ENCODE measurements around the gene DEK. TPM values are rescaled to one million over a fixed set of nuclear protein-coding genes. Genes with fewer than 3 reads are reported as not detected.

The DEK gene
- total and polyA plus RNA-seq, 9 donors: 54.1 to 143 (median 78.9) TPM

DNA sequence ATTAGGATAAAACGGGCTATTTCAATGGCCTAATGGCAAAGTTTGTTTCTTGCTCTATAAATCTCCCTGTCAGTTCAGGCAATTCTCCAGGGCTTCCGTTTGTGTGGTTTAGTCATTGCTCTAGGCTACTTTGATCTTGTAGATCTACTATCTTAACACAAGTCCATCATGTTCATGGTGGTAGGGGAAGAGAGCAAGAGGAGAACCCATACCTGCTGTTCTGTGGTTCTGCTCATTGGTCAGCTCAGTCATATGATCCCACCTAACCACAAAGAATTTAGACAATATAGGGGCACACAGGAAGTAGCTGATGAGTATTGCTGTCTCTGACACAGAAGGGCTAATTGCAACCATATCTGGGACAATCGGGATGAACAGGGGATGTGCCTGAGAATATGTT is 4.9 kb upstream of the DEK start:
- no peak for TF ChIP-seq EP300 (IDR thresholded peaks at IDR 0.05)
- no peak for TF ChIP-seq POLR2A (IDR thresholded peaks at IDR 0.05)
- TF ChIP-seq, protein P1, sequence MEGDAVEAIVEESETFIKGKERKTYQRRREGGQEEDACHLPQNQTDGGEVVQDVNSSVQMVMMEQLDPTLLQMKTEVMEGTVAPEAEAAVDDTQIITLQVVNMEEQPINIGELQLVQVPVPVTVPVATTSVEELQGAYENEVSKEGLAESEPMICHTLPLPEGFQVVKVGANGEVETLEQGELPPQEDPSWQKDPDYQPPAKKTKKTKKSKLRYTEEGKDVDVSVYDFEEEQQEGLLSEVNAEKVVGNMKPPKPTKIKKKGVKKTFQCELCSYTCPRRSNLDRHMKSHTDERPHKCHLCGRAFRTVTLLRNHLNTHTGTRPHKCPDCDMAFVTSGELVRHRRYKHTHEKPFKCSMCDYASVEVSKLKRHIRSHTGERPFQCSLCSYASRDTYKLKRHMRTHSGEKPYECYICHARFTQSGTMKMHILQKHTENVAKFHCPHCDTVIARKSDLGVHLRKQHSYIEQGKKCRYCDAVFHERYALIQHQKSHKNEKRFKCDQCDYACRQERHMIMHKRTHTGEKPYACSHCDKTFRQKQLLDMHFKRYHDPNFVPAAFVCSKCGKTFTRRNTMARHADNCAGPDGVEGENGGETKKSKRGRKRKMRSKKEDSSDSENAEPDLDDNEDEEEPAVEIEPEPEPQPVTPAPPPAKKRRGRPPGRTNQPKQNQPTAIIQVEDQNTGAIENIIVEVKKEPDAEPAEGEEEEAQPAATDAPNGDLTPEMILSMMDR (IDR thresholded peaks at IDR 0.05): no peak
- Histone ChIP-seq H3K27ac (no peak overlapping the region), H3K27me3 (no peaks in the 10 kb centered on the region), H3K36me3 (no peaks in the 10 kb centered on the region), H3K4me1 (ENCODE audit: insufficient read depth) (no peaks in the 10 kb centered on the region), H3K4me3 (no peak overlapping the region), H3K9me3 (no peaks in the 10 kb centered on the region)
- WGBS, 3 donors: 14 to 24% (median 17%) methylated on average over 3 of the region's 3 CpGs
- intact Hi-C loops (cut with DNase I): loop anchor here in 1 of 4 donors (10.0 kb wide), 1 partner anchor 114 kb away; the partner anchor contains the start of genes KDM1B and TPMT
- no peak for DNase-seq

DNA sequence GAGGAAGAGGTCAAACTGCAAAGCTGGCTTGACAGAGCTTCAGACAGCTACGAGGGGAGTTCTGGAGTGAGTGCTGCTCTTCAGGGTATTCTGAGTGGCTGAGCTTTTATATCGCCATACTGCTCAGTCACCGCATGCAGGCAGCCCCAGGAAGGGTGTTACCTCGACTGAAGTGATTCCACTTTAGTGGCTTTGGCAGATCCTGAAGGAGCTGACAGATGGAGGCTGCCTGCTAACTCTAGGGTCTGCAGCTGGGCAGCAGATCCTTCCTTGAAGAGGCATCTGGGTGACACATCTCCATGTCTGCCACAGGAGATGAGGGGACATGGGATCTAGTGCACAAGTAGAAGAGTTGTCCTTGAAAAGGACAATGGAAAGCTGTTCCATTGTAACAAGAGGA is 3.7 kb upstream of the DEK start:
- Histone ChIP-seq H3K9me3 (no peaks in the 10 kb centered on the region), H3K4me3 (no peak overlapping the region), H3K36me3 (no peaks in the 10 kb centered on the region), H3K27ac (no peak overlapping the region), H3K4me1 (ENCODE audit: insufficient read depth) (no peaks in the 10 kb centered on the region), H3K27me3 (no peaks in the 10 kb centered on the region)
- no peak for DNase-seq
- TF ChIP-seq POLR2A (IDR thresholded peaks at IDR 0.05) (no peak), EP300 (IDR thresholded peaks at IDR 0.05) (no peak)
- TF ChIP-seq, protein P1 (IDR thresholded peaks at IDR 0.05): no peak
- intact Hi-C loops (cut with DNase I): loop anchor here in 1 of 4 donors (10.0 kb wide), 1 partner anchor 113 kb away; the partner anchor contains the start of genes KDM1B and TPMT
- WGBS, 3 donors: 52 to 64% (median 57%) methylated on average over 4 of the region's 4 CpGs

DNA sequence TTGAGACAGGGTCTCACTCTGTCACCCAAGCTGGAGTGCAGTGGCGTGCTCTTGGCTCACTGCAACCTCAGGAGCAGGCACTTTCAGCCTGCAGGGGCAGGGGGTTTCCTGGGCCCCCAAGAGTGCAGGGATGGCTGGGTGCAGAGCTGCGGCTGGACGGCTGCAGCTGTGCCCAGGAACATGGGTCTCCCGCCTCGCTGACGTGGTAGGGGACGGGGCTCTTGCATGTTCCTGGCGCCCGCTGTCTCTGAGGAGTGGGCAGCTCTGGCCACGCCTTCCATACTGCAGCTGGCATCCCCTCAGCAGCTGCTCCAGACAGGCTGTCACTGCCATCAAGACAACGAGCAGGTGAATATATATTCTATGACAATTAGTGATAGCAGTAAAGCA is 2.2 kb upstream of the DEK start:
- no peak for DNase-seq
- Histone ChIP-seq H3K27me3 (no peaks in the 10 kb centered on the region), H3K9me3 (no peaks in the 10 kb centered on the region), H3K4me3 (no peak overlapping the region), H3K27ac (no peak overlapping the region), H3K4me1 (ENCODE audit: insufficient read depth) (peaks cover 2% of the 10 kb centered on the region), H3K36me3 (no peaks in the 10 kb centered on the region)
- 93 to 94% (median 94%) methylated on average over 11 of the region's 11 CpGs for WGBS, 3 donors
- intact Hi-C loops (cut with DNase I): loop anchor here in 1 of 4 donors (10.0 kb wide), 1 partner anchor 112 kb away; the partner anchor contains the start of genes KDM1B and TPMT
- TF ChIP-seq, protein P1 (IDR thresholded peaks at IDR 0.05): no peak
- no peak for TF ChIP-seq EP300 (IDR thresholded peaks at IDR 0.05)
- TF ChIP-seq POLR2A (IDR thresholded peaks at IDR 0.05): no peak

DNA sequence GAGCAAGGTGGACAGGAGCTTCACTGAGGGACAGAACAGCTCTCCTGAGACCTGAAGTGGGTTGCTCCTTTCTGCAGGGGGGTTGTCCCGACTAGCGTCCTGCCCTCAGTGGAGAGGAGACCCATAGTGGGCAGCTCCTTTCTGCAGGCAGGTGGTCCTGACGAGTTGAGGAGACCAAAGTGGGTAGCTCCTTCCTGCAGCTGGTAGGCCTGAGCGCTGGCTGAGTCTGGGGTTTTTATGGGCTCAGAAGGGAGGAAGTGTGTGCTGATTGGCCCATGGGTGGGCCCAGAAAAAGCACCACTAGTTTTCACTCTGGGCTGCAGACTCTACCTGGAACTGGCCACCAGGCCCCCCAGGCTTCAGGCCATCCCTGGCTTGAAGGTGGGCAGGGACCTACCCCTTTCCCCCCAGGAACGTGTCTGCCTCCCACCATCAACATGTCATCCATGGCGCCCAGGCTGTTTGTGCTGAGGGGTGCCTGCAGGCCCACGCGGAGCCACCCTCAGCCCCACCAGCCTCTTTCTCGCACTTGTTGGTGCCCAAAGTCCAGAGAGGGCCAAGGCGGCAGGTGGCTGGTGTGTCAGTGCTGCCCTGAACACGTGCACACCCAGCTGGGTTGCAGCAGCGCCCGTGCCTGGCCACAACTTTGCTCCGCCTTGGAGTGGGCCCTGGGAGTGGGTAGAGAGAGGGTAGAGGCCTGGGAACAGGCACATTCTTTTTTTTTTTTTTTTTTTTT is 1.6 kb upstream of the DEK start:
- TF ChIP-seq POLR2A (IDR thresholded peaks at IDR 0.05) (no peak), EP300 (IDR thresholded peaks at IDR 0.05) (no peak)
- TF ChIP-seq, protein P1 (IDR thresholded peaks at IDR 0.05): no peak
- intact Hi-C loops (cut with DNase I): loop anchor here in 1 of 4 donors (10.0 kb wide), 1 partner anchor 111 kb away; the partner anchor contains the start of genes KDM1B and TPMT

More for the DNA sequence above, 1.6 kb upstream of the DEK start:
- H3K27me3 ChIP-seq: no peaks in the 10 kb centered on the region
- peak in 2 of 5 donors; percentile 27 to 28 for DNase-seq
- H3K36me3 ChIP-seq: no peaks in the 10 kb centered on the region
- H3K4me3 ChIP-seq: no peak overlapping the region
- no peaks in the 10 kb centered on the region for H3K9me3 ChIP-seq
- H3K4me1 ChIP-seq (ENCODE audit: insufficient read depth): peaks cover 4% of the 10 kb centered on the region
- WGBS, 3 donors: 93 to 95% (median 95%) methylated on average over 13 to 14 of the region's 14 CpGs
- no peak overlapping the region for H3K27ac ChIP-seq
